ENCODE measurements around the gene NMRAL1.

Gene NMRAL1

GRCh38 chr16:4512473-4512872 lies 38.0 kb upstream of the NMRAL1 start:
- Histone ChIP-seq H3K9me3 (no peaks in the 10 kb centered on the region), H3K36me3 (peaks cover 71% of the 10 kb centered on the region), H3K27me3 (no peaks in the 10 kb centered on the region), H3K4me1 (ENCODE audit: control insufficient read depth in 1 of 2, insufficient read depth in 1 of 2, low read depth in 1 of 2, low read length in 1 of 2) (peaks cover 24 to 36% of the 10 kb centered on the region in 2 experiments), H3K4me3 (ENCODE audit: low read depth in 1 of 2, low read length in 1 of 2) (no peak overlapping the region), H3K27ac (no peak overlapping the region)
- TF ChIP-seq CTCF (IDR thresholded peaks at IDR 0.05) = no peak

- Histone ChIP-seq H3K27ac (peak overlapping the region; percentile 2), H3K9me3 (no peaks in the 10 kb centered on the region), H3K36me3 (peaks cover 80% of the 10 kb centered on the region), H3K4me1 (ENCODE audit: control insufficient read depth in 1 of 2, insufficient read depth in 1 of 2, low read depth in 1 of 2, low read length in 1 of 2) (peaks cover 26 to 38% of the 10 kb centered on the region in 2 experiments), H3K4me3 (ENCODE audit: low read depth in 1 of 2, low read length in 1 of 2) (no peak overlapping the region), H3K27me3 (no peaks in the 10 kb centered on the region)
- TF ChIP-seq CTCF (IDR thresholded peaks at IDR 0.05) = no peak
These were observed 37.1 kb upstream of the NMRAL1 start for GRCh38 chr16:4511441-4512082.

DNA sequence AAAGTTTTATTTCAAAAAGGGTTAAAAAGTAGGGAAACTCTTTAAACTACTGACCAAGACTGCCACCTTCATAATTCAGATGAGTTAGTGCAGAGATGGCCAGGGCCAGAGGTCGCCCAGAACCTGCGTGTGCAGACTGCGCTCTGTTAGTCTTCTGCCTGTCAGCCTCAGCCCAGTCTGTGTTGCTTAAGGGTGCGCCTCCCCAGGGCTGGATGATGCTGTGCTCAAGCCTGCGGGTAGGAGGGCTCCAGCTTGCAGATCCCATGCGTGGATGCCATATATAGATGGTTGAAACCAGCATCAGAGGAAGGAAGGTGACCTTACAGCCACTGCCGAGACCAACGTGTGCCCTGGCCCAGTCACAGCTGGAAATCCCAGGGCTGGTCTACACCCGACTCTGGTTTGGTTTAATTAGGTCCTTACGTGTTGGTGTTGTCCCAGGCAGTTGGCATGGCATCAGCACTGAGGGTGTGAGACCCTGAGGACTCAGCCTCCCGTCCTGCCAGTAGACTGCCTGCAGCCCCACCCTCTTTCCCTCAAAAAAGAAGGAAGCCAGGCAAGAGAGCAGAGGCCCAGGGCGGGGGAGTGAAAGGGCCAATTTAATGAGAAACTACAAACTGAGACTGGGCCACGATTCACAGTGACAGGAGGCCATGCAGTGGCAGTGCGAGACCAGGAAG lies 36.5 kb upstream of the NMRAL1 start:
- H3K4me3 ChIP-seq (ENCODE audit: low read depth in 1 of 2, low read length in 1 of 2) = no peak overlapping the region
- peak overlapping the region; percentile 2 for H3K27ac ChIP-seq
- no peak for TF ChIP-seq CTCF (IDR thresholded peaks at IDR 0.05)
- no peaks in the 10 kb centered on the region for H3K9me3 ChIP-seq
- no peaks in the 10 kb centered on the region for H3K27me3 ChIP-seq
- peaks cover 81% of the 10 kb centered on the region for H3K36me3 ChIP-seq
- peaks cover 26 to 39% of the 10 kb centered on the region in 2 experiments for H3K4me1 ChIP-seq (ENCODE audit: control insufficient read depth in 1 of 2, insufficient read depth in 1 of 2, low read depth in 1 of 2, low read length in 1 of 2)

DNA sequence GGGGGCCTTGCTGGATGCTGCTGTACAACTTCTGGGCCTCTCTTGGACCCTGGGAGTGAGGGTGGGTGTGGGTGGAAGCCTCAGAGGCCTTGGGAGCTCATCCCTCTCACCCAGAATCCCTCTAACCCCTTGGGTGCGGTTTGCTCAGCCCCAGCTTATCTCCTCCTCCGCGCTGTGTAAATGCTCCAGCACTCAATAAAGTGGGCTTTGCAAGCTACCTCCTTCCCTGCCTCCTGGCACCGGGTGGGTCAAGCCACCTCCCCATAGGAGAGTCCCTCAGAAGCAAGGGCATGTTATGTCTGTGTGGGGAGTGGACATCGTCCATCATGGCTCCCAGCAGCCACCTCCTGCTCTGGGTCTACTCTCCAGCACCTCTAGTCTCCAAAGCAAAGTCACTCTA lies 35.7 kb upstream of the NMRAL1 start:
- Histone ChIP-seq H3K4me1 (ENCODE audit: control insufficient read depth in 1 of 2, insufficient read depth in 1 of 2, low read depth in 1 of 2, low read length in 1 of 2) (peaks cover 26 to 39% of the 10 kb centered on the region in 2 experiments), H3K9me3 (no peaks in the 10 kb centered on the region), H3K27ac (no peak overlapping the region), H3K36me3 (peaks cover 81% of the 10 kb centered on the region), H3K4me3 (ENCODE audit: low read depth in 1 of 2, low read length in 1 of 2) (no peak overlapping the region), H3K27me3 (no peaks in the 10 kb centered on the region)
- no peak for TF ChIP-seq CTCF (IDR thresholded peaks at IDR 0.05)

DNA sequence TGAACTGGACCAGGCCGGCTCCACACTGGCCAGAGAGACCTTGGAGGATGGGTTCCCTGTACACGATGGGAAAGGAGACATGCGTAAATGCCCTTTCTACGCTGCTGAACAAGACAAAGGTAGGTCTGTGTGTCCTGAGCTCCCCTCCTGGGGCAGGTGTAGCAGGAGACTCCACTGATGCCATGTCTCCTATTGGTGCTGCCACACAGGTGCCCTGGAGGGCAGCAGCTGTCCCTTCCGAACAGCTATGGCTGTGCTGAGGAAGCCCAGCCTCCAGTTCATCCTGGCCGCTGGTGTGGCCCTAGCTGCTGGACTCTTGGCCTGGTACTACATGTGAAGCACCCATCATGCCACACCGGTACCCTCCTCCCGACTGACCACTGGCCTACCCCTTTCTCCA lies 35.0 kb upstream of the NMRAL1 start:
- Histone ChIP-seq H3K4me1 (ENCODE audit: control insufficient read depth in 1 of 2, insufficient read depth in 1 of 2, low read depth in 1 of 2, low read length in 1 of 2) (peaks cover 31 to 39% of the 10 kb centered on the region in 2 experiments), H3K4me3 (ENCODE audit: low read depth in 1 of 2, low read length in 1 of 2) (no peak overlapping the region), H3K9me3 (no peaks in the 10 kb centered on the region), H3K36me3 (peaks cover 77% of the 10 kb centered on the region), H3K27me3 (no peaks in the 10 kb centered on the region), H3K27ac (no peak overlapping the region)
- TF ChIP-seq CTCF (IDR thresholded peaks at IDR 0.05) = no peak
